MM.1S (cell line): ENCODE data around the gene GRIK2.

Experiments used
- EZH2phosphoT487 ChIP-seq: fragments of 300-600 bp; sonication (generic); IDR thresholded peaks from 2 replicates; pipeline ENCODE4 v1.6.1; 2018; ENCODE audit warnings: antibody characterized with exemption, low read length
- TF ChIP-seq, protein P1 (sequence below): fragments of 300-600 bp; sonication (generic); IDR thresholded peaks from 2 replicates; pipeline ENCODE4 v1.5.1; 2016; ENCODE audit warnings: antibody characterized with exemption, low read length, mixed read lengths

DNA sequence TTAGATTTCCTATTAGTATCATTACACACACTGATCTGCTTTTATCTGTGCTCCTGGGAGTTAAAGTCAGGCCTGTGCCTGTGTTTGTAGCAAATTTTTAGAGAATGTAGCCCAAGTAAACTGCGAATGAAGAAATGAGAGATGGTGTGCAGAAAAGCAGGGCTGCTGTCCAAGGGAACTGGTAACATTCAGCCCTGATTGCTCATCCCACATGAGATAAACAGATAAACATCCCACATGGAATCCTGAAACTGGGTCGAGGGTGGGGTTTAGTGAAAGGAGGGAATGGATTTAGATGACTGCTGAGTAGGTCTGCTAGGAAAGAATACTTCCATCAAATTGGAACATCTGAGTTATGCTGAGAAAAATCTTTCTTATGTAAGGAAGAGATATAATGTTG, 69.1 kb downstream of the GRIK2 start:
- TF ChIP-seq EZH2phosphoT487, result no peak
- TF ChIP-seq, protein P1, sequence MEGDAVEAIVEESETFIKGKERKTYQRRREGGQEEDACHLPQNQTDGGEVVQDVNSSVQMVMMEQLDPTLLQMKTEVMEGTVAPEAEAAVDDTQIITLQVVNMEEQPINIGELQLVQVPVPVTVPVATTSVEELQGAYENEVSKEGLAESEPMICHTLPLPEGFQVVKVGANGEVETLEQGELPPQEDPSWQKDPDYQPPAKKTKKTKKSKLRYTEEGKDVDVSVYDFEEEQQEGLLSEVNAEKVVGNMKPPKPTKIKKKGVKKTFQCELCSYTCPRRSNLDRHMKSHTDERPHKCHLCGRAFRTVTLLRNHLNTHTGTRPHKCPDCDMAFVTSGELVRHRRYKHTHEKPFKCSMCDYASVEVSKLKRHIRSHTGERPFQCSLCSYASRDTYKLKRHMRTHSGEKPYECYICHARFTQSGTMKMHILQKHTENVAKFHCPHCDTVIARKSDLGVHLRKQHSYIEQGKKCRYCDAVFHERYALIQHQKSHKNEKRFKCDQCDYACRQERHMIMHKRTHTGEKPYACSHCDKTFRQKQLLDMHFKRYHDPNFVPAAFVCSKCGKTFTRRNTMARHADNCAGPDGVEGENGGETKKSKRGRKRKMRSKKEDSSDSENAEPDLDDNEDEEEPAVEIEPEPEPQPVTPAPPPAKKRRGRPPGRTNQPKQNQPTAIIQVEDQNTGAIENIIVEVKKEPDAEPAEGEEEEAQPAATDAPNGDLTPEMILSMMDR, result no peak
